KG1 (cell line): ENCODE results near the gene SMPDL3B.
"Not testable (repeated sequence)": the region's sequence is repeated elsewhere in the genome, so short reads cannot be mapped to it uniquely, and the experiment has no call there.

ENCODE experiments used
- DNase-seq: peaks from one replicate; lab custom pipeline; 2025; lab: John Stamatoyannopoulos, UW

The SMPDL3B gene

DNA sequence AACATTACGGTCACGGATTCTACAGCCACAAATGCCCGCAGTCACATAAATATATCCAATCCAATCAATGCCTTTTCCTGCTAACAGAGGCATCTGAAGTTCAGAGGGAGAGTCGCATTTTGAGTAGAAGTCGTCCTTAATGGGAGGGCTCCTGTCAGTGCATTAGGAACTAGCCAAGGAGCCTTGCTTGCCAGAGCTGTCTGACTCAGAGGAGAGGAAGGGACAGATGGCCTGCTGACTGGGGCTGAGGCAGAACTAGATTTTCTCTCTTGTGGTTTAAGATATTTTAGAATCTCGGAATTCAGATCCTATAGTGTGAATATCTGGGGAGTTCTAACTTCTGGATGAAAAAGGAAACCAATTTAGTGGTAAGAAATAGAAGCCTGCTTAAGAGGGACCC lies 35.6 kb downstream of the SMPDL3B start:
- DNase-seq, result no peak

DNA sequence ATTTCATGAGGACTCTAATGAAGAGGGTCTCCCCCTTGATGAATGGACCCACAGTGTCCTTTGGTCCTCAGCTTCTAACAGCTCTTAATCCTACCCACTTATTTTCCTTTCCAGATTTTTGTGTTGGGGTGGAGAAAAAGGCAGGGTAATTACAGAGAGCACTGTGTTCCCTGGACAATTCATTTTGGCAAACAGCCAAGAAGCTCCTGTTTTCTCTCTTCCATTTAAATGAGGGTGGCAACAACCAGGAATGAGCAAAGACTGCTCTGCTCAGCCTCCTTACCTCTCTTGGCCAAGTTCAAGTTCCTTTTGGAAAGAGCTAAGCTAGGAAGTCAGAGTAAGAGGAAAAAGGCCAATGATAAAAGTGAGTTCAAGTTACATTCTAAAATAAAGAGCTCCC lies 36.9 kb downstream of the SMPDL3B start:
- DNase-seq, result no peak

DNA sequence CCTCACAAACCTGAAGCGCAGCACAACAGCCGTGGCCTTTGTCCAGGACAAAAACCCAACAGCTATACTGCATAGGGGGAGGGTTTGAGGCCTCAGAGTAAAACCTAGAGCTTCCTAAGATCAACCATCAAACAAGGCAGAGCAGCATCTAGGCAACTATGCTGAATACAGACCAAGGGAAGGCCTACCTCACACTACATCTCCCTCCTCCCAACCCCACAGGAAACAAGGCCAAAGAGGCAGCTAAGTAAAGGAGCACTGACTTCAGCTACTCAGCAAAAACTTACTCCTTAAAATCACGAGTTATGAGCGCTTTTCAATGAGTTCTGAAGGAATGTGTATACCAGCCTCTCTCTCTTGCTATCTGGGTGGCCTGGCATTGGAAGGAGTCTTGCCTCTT lies 37.3 kb downstream of the SMPDL3B start:
- DNase-seq, result no peak

DNA sequence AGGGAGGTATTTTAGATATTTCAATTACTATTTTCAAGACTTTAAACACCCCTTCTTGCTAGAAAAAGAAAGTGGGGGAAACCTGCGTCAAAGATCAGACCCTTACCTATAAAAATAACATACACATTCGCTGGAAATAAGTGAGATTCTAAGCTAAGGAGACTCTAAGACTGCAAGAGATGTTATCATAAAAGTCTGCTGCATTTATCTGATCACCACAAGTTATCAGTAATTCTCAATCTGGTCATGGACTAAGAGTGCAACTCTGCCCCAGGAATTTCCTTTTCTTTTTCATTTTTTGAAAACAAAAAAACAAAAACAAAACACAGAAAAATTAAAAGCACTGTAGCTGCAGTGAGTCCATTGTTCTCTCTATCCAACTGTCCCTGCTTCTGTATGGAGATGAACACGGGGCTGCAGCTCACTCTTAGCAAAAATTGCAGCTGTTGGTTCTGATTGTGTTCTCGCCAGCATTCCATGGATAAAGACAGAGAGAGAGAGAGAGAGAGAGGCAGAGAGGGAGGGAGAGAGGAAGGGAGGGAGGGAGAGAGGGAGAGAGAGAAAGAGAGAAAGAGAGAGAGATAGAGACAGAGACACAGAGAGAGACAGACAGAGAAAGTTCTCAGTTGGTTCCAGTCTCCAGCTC lies 39.1 kb downstream of the SMPDL3B start:
- no peak for DNase-seq

DNA sequence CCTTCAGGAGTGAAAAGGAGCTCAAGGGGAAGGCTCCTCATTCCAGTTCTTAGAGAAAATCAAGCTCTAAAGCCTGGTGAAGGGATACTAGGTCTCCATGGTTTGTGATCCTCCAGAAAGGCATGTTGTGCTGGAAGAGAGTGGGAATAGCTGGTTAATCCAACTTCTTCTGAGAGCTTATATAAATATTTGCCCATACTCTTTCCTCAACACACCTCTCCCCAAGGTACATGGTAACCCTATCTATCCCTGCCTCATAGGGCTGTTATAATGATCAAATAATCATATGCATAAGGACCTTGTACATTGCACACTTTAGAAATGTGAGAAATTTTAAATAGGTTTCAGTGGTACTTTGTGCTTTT lies 39.6 kb downstream of the SMPDL3B start:
- DNase-seq, result no peak

DNA sequence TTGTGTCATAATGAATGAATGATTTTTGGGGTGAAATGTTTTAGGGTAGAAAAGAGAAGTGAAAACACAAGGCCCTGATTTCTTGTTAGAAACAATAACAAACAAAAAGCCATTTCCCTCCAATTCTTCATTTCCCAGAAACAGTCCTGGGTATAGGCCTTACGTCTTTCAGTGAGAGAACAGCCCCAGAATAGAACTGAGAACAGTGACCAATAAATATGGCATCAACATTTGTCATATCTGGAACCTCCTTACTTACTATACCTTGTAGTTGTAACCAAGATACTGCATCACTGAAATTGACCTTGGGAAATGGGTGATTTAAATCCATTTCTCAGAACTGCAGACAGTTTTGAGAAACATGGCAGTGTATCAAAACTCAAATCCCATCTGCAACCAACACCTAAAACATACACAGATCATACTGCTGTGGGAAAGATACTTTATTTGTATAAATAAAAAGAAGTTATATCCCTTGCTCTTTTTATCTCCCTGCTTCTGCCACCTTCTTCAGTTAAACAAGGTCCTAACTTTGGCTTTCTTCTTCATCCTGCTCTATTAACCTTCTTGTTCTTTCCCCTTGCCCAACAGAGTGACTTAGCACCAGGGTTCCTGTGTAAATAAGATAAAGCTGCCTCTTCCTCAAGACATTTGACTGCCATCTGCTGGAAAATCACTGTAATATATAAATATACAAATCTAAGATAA lies 44.5 kb downstream of the SMPDL3B start:
- no peak for DNase-seq

DNA sequence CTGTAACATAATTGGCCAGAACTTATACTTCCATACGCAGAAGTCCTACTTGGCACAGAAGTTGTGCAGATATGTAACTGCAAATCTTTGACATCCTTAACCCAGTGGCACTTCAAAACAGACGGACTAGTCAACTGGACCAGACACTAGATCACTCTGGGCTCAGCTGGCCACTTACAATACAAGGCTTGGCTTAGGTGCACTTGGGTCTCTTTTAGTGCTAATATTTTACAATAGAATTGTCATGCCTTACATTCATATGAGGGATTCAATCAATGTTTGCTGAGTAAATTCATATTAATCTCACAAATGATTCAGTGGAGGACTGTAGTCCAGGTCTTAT lies 45.0 kb downstream of the SMPDL3B start:
- no peak for DNase-seq

DNA sequence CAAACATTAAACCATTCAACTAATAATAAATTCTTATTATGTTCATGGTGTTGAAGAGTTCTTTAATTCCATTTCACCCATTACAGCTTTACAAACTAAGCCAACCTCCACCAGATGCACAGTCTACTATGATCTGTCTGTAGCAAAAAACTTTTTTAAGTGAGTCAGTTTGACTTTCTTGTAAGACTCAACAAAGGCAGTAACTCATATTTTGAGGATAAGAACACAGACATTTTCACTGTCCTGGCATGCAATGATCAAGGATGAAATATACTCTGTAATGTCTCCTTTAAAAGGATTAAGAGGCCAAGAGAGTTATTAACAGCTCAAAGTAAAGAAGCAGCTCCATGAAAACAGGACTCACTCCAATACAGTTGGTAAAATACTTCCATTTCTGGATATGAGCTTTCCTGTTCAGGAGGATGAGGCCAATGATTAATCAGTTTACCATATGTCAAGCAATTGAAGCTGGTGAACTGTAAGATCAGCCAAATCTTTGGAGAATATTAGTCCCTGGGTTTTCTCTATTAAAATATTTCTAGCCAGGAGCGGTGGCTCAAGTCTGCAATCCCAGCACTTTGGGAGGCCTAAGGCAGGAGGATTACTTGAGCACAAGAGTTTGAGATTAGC lies 45.5 kb downstream of the SMPDL3B start:
- DNase-seq, result no peak

DNA sequence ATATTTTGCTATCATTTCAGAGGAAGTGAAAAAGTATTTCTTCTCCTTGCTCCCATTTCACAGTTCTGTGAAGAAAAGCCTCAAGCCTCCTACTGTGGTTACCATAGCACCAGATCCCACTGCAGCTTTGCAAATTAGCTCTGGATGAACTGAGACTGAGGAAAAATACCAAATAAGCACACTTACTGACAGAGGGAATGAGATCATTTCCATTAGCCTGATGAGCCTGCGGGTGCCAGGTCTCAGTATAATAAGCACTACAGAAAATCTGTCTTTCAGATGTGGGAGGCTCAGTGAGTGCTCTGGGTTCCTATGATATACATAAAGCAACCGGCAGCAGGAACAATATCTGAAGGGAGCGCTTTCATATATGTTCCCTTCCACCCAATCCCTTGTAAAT lies 46.3 kb downstream of the SMPDL3B start:
- no peak for DNase-seq

DNA sequence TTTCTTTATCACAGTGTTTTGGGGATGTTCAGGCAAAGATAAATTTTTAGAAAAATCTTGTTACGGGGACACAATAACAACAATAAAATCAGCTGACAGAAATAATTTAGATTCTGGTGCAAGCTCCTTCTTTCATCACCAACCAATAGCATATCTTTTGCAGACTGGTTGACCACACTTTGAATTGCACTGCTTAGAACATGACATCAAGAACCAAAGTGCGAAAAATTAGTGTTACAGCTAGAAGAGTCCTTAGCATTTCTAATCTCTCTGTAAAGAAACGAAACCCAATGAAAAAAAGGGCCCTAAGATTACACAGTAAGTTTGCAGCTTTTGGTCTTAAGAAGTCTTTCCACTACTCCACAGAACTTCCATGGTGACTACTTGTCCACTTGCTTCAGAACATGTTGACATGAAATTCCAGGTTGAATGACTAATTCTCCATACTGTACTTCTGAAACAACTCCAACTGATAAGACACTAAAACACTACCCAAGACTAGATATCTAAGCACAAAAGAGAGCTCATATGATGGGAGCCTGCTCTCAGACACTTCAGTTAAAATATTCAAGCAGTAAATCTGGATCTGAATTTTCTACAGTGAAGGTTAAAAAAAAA lies 56.2 kb downstream of the SMPDL3B start:
- no peak for DNase-seq

DNA sequence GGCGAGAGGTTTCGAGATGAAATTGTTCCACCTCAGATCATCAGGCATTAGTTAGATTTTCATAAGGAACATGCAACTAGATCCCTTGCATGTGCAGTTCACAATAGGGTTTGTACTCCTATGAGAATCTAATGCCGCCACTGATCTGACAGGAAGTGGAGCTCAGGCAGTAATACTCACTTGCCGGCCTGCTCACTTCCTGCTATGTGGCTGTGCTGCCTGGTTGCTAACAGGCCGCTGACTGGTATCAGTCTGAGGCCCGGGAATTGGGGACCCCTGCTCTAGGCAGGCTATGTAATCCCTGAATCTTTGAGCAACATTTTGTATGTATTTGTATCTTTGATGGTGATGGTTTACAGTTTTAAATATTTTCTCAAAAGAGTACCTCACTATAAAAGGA lies 57.5 kb downstream of the SMPDL3B start:
- DNase-seq, result no peak

DNA sequence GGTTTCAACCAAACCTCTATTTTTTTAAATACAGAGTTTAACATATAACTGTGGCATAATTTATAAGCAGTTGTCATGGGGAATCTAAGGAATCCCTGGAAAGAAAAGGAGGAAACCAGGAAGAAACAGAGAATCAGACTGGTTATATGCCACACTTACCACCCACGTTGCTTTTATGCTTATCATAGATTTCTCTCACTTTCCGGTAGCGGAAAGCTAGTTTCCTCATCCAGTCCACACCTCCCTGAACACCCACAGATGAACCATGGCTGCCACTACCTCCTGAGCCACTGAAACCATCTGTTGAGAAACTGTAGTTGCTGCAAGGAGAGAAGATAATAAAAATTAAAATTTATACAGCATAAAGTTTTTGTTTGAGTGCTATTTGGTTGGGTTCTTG lies 58.4 kb downstream of the SMPDL3B start:
- no peak for DNase-seq

DNA sequence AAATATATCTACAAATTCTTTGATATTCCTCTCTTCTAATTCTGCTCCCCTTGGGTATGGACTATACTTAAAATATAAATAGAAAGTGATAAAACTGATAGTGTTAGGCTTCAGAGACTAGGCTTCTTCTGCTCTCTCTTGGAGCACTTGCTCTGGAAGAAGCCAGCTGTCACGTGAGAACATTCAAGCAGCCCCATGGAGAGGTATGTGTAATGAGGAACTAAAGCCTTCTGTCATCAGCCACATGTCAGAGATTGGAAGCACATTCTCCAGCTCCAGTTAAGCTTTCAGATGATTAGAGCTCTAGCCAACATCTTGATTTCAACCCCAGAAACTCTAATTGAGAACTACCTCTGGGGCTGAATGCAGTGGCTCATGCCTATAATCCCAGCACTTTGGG lies 59.3 kb downstream of the SMPDL3B start:
- no peak for DNase-seq

DNA sequence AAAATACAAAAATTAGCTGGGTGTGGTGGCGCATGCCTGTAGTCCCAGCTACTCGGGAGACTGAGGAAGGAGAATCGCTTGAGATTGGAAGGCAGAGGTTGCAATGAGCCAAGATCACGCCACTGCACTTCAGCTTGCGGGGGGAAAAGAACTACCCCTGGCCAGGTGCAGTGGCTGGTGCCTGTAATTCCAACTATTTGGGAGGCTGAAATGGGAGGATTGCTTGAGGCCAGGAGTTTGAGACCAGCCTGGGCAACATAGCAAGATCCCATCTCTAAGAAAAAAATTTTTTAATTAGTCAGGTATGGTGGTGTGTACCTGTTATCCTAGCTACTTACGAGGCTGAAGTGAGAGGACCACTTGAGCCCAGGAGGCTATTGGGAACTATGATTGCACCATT lies 59.7 kb downstream of the SMPDL3B start:
- DNase-seq, result not testable (repeated sequence)

DNA sequence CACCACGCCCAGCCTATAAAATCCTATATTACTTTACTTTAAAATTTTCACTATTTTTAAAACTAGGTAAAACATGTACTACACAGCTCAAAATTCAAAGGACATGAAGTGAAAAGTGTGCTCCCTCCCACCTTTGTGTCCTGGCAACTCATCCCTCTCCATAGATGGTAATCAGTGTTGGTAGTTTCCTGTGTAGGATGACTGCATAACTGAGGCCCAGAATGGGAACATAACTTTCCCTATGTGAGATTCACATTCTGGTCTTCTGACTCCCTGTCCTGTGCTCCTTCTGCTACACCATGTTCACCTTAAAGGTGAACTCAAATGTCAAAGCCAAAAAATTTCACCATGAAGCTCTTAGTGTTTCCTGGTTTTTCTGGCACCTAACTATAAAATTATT lies 64.3 kb downstream of the SMPDL3B start:
- DNase-seq, result no peak

DNA sequence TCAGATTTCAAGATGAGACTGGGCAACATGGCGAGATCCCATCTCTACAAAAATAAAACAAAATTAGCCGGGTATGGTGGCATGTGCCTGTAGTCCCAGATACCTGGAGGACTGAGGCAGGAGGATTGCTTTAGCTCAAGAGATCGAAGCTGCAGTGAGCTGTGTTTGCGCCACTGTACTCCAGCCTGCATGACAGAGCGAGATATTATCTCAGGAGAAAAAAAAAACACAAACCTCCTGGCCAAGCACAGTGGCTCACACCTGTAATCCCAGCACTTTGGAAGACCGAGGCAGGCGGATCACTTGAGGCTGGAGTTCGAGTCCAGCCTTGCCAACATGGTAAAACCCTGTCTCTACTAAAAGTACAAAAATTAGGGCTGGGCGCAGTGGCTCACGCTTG lies 67.8 kb downstream of the SMPDL3B start:
- DNase-seq, result no peak

DNA sequence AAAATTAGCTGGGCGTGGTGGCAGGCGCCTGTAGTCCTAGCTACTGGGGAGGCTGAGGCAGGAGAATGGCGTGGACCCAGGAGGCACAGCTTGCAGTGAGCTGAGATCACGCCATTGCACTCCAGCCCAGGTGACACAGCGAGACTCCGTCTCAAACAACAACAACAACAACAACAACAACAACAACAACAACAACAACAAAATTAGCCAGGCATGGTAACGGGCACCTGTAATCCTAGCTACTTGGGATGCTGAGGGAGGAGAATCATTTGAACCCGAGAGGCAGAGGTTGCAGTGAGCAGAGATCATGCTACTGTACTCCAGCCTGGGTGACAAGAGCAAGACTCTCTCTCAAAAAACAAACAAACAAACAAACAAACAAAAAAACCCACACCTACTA lies 68.3 kb downstream of the SMPDL3B start:
- not testable (repeated sequence) for DNase-seq
